HG03135 (cell line): ENCODE measurements around the gene CNR2.
"Not testable (repeated sequence)": the region's sequence is repeated elsewhere in the genome, so short reads cannot be mapped to it uniquely, and the experiment has no call there.

ENCODE experiments used
- ATAC-seq: cut with Tn5 transposase; IDR thresholded peaks from one replicate; pipeline ENCODE4 v1.9.1; 2021; ENCODE audit warnings: mild to moderate bottlenecking, moderate library complexity; ENCODE audit not compliant: unreplicated experiment

The CNR2 gene

DNA sequence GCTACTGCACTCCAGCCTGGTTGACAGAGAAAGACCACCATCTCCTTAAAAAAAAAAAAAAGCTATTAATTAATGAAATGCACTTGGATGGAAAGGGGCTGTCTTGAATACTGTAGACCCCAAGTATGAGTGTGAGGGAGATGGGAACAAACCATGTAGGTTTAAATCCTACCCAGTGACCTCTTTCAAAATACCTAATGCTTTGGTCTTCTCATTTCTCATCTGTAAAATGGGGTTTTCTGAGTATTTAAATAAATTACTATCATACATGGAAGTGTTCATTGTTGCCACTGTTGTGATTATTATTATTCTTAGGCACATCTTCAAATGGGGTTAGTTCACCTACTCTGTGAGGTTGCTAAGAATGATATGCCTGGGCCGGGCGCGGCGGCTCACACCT, 27.9 kb downstream of the CNR2 start:
- ATAC-seq: no peak

DNA sequence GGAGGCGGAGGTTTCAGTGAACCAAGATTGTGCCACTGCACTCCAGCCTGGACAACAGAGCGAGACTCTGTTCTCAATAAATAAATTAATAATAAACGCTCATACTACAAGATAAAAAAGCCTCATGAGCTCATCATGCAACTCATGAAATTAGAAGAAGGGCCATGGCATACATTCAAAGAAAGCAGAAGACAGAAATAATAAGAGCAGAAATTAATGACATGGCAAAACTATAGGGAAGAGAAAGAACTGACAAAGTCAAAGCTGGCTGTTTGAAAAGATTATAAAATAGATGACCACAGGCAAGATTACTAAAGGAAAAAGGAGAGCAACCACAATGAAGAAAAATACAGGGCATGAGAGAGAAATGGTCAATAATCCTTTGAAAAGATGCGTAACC, 30.4 kb downstream of the CNR2 start:
- ATAC-seq: no peak

DNA sequence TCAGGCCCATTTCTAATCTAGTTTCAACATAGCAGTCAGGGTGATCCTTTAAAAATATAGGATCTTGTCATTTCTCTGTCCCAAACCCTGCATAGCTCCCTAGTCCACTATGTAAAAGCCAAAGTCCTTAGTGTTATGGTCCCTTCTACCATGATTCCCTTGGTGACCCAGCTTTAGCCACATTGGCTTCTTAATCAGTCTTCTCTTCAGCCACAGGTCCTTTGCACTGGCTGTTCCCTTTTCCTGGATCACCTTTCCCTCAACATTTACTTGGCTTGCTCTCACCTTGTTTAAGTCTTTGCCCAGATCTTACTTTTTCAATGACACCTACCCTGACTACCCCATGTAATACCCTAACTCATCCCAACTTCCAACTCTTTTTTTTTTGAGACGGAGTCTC, 33.4 kb downstream of the CNR2 start:
- ATAC-seq: no peak

DNA sequence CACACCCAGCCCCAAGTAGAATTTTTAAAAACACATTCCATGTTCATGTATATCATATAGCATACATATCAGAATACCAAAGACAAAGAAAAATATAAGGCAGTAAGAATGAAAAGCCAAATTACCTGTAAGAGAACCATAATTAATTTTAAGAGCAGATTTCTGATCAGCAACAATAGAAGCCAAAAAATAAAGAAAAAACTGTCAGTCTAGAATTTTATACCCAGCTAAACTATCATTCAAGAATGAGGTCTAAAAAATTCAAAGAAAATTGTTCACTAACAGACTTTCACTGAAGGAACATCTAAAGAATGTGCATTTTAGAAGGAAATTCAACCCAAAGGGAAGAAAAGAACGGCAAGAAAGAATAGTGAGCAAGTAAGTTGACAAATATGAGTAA, 34.5 kb downstream of the CNR2 start:
- no peak for ATAC-seq

DNA sequence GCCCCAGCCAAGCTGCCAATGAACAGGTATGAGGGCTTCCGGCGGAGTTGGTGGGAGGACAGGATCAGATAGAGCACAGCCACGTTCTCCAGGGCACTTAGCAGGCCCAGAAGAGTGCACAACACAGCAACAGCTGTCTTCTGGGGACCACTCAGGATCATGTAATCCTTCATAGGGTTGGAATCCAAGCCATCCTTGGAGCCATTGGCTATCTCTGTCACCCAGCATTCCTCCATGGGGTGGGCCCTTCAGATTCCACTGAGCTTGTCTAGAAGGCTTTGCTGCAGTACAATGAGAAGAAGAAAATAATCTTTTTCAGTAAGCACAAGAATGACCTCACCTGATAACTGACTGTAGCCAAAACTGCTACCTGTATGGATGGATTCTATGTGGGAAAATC, 37.8 kb downstream of the CNR2 start:
- no peak for ATAC-seq

DNA sequence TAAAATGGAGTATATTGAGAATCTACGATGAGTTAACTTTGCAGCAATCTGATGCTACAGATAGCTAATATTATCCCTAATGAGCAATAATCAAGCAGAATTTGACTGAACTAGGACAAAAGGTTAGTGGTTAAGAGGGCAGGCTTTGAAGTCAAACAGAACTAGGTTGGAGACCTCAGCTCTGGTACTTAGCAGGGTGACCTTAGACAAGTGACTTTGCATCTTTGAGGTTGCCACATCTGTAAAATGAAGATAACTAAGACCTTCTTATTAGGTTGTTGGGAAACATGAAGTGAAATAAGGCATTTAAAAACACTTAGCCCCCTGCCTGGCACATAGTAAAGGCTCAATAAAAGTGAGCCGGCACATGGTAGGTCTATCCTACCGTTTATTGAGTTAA, 40.7 kb downstream of the CNR2 start:
- no peak for ATAC-seq

DNA sequence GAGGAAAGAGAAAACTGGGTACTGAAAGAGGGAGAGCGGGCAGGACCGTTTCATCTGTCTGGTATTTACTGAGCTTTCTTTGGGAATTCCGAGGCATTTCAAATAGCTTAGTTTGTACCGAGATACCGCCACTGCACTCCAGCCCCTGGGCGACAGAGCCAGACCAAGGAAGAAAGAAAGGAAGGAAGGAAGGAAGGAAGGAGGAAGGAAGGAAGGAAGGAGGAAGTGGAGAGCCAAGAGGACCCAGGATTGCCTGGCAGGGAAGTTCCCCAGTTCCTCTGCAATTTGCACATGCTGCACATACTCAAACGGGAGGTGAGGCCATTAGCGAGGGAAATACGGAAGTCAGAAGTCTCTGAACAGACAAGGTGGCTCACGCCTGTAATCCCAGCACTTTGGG, 44.1 kb downstream of the CNR2 start:
- no peak for ATAC-seq

DNA sequence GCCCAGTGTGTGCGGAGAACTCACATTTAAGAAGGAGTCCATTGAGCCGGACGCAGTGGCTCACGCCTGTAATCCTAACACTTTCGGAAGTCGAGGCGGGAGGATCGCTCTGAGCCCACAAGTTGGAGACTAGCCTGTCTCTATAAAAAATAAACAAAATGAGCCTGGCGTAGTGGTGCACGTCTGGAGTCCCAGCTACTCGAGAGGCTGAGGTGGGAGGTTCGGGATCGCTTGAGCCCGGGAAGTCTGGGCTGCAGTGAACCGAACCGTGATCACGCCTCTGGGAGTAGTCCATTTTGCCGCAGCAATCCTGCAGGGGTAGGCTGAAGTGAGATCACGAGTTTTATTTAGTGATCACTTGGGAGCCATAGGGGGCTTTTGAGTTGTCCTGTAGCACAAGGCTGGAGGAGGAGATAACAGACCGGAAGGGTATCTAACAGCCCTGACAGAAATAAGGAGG, 44.6 kb downstream of the CNR2 start:
- peak; percentile 3 for ATAC-seq

DNA sequence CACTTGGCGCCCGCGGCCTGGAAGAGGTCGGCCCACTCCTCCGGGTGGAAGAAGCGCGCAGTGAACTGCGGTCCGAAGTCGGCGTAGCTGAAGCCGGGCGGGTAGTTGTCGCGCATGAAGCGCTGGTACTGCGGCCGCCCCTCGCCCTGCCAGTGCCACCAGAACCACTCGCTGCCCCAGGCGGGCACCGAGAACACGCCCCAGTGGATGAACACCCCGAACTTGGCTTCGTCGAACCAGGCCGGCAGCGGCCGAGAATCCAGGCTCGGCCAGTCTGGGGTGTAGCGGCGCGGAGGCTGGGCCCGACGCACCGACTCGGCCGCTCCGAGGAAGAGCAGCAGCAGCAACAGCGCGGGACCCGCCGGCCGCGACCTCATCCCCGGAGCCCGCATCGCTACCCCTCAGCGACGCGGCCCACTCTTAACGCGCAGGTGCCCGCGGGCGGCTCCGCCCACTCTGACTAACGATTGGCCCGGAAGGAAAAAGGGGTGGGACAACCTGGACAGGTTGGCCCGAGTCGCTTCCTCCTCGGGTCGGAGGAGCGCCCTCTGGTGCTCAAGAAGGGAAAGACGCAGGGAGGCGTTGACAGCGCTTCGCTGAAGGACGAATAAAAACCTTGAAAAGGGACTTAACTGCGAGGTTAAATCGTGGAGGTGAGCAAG, 45.1 kb downstream of the CNR2 start, which contains the start of gene FUCA1:
FUCA1 (minus strand) TSS at position 396 of the 662 bp plus-strand sequence; CDS start at position 392, 4 bp downstream.
- ATAC-seq: peak; percentile 88

DNA sequence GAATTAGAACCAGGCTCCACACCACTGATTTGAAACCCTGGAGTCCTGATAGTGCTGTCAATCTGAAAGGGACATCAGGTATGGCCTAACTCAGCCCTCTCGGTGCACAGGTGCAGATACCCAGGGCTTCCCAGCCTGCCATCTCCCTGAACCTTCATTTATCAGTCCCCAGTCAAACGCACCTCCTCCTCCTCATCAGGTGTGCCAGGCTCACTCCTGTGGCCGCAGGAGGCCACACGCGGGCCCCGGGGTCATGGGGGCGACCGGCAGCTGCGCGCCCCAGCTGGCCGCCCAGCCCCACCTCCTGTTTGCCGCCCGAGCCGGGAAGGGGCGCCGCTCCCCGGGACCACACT, 45.6 kb downstream of the CNR2 start:
- peak; percentile 9 for ATAC-seq

DNA sequence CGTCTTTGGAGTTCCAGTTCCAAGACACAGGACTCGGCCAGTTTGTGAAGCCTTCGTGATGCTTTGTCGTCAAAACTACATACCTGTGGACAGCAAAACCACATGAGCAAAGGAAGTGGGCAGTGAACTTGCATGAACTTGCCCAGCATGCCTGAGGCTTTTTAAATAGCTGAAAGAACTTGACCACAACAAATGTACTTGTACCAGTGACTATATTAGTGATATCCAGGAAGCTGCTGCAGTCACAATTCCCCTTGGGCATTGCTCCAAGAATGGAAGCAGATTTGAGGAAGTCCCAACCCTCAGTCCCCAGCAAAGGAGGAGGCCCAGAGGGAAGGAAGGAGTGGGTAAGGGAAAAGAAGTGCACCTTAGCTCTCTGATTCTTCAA, 47.6 kb downstream of the CNR2 start:
- ATAC-seq: no peak

DNA sequence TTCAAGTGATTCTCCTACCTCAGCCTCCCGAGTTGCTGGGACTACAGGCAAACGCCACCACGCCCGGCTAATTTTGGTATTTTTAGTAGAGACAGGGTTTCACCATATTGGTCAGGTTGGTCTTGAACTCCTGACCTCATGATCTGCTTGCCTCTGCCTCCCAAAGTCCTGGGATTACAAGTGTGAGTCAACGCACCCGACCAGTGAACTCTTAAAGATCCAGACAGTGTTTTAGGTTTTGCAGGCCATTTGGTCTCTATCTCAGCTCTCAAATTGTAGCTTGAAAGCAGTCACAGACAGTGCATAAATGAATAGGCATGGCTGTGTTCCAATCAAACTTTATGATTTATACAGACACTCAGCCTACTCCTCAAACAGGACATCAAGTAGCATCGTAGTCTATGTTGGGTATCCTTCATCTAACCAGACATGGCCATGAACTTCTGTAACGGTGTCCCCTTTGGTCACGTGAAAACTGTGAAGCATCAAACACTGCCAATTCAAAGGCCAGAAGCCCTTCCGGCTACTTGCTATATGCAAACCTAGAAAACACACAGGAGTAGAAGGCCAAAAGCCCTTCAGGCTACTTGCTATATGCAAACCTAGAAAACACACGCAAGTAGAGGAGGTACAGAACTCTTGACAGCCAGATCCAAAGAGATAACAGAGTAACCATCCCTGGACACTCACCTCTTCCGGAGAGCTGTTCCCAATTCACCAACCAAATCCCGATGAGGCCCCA, 48.2 kb downstream of the CNR2 start:
- ATAC-seq: no peak

DNA sequence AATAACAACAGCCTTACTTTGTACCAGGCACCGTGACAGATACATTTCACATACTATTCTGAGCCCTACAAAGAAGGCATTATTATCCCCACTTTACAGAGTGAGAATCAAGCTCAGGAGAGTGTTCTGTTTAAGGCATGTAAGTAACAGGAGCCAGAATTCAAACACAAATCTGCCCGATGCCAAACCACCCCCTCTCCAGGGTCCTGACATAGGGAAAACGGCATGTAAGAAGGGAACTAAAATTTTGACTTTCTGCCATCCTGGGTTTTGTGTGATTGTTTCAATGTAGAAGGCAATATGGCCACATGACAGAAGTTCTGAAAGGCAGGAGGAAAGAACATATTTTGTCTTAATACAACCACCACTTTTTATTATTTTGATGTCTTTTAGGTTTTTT, 50.5 kb downstream of the CNR2 start:
- no peak for ATAC-seq

DNA sequence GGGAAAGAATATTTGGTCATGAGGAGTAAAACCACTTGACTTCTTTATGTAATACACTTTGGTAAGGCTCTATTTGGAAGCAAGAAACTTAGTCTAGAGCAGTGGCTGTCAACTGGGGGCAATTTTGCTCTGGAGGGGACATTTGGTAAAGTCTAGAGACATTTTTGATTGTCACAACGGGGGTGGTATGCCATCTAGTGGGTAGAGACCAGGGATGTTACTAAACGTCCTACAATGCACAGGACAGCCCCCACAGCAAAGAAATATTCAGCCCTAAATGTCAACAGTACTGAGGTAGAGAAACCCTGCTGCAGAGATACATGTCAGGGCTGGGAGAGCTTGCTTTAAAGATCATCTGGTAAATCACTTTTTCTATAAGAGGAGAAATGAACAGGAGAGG, 58.6 kb downstream of the CNR2 start:
- no peak for ATAC-seq

DNA sequence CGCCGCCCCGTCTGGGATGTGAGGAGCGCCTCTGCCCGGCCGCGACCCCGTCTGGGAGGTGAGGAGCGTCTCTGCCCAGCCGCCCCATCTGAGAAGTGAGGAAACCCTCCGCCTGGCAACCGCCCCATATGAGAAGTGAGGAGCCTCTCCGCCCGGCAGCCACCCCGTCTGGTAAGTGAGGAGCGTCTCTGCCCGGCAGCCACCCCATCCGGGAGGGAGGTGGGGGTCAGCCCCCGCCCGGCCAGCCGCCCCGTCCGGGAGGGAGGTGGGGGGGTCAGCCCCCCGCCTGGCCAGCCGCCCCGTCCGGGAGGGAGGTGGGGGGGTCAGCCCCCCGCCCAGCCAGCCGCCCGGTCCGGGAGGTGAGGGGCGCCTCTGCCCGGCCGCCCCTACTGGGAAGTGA, 60.0 kb downstream of the CNR2 start:
- ATAC-seq: not testable (repeated sequence)

DNA sequence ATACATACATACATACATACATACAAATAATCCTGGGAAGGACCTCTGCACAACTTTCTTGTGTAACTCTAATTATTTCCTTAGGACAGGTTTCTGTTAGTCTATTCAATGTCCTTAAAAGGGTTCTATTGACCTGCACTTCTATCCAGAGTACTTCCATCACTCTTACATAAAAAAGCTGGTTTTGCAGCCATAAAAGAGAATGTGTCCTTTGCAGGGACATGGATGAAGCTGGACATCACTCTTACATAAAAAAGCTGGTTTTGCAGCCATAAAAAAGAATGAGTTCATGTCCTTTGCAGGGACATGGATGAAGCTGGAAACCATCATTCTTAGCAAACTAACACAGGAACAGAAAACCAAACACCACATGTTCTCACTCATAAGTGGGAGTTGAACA, 61.8 kb downstream of the CNR2 start:
- ATAC-seq: not testable (repeated sequence)

DNA sequence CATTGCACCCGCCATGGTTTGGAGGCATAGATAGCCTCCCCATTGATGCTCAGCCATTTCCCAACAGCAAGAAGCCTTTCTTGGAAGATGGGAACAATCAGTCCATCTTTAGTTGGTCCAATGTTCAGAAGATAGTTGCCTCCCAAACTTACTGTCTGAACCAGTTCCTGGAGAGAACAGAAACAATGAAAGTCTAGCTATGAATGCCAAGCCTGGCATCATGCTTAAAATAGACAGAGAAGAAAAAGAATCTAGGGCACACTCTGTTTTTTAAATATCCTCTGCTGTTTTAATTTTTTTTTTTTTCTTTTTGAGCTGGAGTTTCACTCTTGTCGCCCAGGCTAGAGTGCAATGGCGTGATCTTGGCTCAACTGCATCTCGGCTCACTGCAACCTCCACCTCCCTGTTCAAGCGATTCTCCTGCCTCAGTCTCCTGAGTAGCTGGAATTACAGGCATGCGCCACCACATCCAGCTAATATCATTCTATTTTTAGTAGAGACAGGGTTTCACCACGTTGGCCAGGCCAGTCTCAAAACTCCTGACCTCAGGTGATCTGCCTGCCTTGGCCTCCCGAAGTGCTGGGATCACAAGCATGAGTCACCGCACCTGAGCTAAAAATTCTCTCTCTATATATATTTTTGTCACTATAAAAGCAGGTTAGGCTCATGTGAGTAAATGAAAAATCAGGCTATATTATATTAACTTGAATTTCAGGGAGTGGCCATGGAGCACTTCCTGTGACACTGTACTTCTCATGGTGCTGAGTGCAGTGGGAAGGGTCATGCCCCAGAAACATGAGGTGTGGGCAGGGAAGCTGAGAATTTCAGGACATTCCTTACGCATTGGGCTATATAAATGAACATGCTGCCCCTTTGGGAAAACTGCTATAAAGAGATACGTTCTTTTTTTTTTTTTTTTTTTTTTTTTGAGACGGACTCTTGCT, 64.2 kb downstream of the CNR2 start:
- ATAC-seq: no peak

DNA sequence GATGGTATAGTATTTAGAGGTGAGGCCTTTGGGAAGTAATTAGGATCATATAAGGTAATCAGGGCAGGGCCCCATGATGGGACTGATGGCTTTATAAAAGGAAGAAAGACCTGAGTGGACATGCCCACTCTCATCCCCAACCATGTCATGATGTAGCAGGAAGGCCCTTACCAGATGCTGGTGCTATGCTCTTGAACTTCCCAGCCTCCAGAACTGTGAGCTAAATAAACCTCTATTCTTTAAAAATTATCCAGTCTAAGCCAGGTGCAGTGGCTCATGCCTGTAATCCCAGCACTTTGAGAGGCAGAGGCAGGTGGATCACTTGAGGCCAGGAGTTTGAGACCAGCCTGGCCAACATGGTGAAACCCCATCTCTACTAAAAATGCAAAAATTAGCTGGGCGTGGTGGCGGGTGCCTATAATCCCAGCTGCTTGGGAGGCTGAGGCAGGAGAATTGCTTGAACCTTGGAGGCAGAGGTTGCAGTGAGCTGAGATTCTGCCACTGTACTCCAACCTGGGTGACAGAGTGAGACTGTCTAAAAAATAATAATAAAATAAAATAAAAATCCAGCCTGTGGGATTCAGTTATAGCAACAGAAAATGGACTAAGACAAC, 65.6 kb downstream of the CNR2 start:
- ATAC-seq: not testable (repeated sequence)

DNA sequence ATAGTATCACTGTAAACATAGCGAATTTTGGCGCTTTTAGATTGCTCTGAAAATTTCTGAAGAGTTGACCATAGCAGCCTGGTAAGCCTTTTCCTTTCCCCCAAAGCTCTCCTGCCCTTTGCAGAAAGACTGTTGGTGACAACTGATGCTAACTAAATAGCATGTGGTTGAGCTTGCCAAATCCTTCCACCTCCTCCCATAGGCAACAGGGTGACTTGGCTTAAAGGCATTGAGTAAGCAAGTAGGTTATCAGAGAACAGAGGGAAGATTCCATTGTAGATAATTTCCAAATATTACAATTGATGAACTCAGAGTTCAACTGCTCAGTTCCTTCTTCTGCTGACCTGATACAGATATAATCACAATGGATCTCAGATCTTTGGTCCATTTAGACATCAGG, 68.0 kb downstream of the CNR2 start:
- ATAC-seq: no peak

DNA sequence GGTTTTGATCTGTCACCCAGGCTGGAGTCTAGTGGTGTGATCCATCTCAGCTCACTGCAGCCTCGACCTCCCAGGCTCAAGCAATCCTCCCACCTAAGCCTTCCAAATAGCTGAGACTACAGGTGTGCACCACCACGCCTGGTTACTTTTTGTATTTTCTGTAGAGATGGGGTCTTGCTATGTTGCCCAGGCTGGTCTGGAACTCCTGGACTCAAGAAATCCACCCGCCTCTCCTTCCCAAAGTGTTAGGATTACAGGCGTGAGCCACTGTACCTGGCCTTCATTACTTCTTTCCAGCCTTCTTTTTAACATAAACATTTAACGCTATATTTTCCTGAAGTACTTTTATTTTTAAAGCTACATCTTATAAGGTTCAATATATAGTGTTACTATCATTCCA, 69.5 kb downstream of the CNR2 start:
- ATAC-seq: no peak

DNA sequence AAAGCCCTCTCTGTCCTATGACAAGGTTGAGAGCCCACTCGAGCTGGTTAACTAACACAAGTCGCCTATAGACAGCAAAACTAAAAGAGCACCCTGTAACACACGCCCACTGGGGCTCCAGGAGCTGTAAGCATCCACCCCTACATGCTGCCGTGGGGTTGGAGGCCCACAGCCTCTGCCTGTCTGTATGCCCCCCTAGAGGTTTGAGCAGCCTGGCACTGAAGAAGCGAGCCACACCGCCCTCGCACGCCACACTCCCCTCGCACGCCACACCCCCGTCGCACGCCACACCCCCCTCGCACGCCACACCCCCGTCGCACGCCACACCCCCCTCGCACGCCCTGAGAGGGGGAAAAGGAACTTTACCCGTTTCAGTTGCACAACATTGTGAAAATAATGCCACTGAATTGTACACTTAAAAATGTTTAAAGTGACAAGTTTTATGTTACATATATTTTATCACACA, 74.7 kb downstream of the CNR2 start:
- ATAC-seq: peak; percentile 76
